Sigmoid colon (tissue), 3 donors: ENCODE measurements around the gene PMVK.

ENCODE experiments used
- POLR2A ChIP-seq, 2 donors: fragments of 450-650 bp; IDR thresholded peaks; one replicate each; pipeline ENCODE4 v1.6.1; 2016; ENCODE audit warnings: antibody characterized with exemption in 2 of 2, mild to moderate bottlenecking in 2 of 2, moderate library complexity in 2 of 2
- TF ChIP-seq, protein P1 (sequence below), 4 experiments: fragments of 450-650 bp in 3 of 4; fragments of 200-600 bp in 1 of 4; IDR thresholded peaks; one replicate each; pipeline ENCODE4 v1.5.1; 2016 to 2019; ENCODE audit warnings: antibody characterized with exemption in 4 of 4, mild to moderate bottlenecking in 3 of 4, moderate library complexity in 2 of 4

DNA sequence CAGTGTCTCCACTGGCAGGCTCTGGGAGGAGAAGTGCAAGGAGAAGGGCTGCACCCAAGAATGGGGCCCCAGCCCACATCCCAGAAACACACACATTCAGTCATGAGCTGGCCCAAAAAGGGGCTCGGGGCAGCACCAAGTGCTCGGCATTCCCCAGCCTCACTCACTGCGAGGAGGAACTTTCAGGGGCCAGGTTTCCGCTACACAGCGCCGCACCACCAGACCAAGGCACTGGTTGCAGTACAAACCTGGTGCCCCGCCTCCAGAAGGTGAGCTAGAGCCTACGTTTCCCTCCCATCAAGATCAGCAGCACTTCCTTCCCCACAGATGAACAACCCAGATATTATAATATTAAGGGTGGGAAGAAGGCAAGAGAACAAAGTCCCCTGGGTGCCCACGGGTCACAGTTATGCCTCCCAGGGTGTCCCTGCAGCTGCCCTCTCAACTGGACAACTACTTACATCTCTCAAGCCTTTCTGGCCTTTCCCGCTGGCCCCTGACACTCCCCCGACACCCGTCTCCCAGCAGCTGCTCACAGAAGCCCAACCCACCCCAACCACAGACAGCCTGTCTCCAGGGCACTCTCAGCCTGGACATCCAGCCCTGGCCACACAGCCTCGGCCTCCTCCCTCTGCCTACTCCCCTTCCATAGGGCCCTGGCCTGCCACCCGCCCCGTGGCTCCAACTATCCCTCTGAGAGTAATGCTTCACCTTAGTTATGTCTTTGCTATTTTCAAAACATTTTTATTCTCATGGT, 15.6 kb upstream of the PMVK start:
- TF ChIP-seq, protein P1, sequence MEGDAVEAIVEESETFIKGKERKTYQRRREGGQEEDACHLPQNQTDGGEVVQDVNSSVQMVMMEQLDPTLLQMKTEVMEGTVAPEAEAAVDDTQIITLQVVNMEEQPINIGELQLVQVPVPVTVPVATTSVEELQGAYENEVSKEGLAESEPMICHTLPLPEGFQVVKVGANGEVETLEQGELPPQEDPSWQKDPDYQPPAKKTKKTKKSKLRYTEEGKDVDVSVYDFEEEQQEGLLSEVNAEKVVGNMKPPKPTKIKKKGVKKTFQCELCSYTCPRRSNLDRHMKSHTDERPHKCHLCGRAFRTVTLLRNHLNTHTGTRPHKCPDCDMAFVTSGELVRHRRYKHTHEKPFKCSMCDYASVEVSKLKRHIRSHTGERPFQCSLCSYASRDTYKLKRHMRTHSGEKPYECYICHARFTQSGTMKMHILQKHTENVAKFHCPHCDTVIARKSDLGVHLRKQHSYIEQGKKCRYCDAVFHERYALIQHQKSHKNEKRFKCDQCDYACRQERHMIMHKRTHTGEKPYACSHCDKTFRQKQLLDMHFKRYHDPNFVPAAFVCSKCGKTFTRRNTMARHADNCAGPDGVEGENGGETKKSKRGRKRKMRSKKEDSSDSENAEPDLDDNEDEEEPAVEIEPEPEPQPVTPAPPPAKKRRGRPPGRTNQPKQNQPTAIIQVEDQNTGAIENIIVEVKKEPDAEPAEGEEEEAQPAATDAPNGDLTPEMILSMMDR (IDR thresholded peaks at IDR 0.05): no peak
- no peak for TF ChIP-seq POLR2A (IDR thresholded peaks at IDR 0.05)
